Inflammatory macrophage (primary cell): ENCODE data around the gene CD226.
"Not testable (repeated sequence)": the region's sequence is repeated elsewhere in the genome, so short reads cannot be mapped to it uniquely, and the experiment has no call there.

Source experiments
- DNase-seq, 2 donors: peaks; one replicate each; pipeline ENCODE4 v3.0.0-alpha.2; 2020 to 2022

Gene CD226

GRCh38 chr18:69906765-69907164 lies 40.9 kb downstream of the CD226 start:
- DNase-seq: no peak

DNA sequence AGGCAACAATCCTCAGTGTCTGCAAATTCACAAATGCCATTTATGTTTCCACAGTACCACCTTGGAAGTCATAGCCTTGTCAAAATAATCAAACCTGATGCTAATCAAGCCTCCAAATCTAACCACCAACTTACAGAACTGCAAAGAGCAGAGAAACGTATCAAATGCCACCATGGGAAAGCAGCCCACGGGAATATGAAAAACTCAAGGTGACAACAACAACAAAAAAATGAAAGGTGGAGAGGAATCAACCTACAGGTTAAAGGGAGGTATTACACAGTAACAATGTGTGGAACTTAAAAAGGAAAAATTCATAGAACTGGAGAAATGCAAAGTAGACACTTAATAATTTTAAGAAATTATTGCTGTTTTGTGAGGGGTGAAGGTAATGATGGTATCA lies 46.7 kb downstream of the CD226 start:
- DNase-seq: no peak

DNA sequence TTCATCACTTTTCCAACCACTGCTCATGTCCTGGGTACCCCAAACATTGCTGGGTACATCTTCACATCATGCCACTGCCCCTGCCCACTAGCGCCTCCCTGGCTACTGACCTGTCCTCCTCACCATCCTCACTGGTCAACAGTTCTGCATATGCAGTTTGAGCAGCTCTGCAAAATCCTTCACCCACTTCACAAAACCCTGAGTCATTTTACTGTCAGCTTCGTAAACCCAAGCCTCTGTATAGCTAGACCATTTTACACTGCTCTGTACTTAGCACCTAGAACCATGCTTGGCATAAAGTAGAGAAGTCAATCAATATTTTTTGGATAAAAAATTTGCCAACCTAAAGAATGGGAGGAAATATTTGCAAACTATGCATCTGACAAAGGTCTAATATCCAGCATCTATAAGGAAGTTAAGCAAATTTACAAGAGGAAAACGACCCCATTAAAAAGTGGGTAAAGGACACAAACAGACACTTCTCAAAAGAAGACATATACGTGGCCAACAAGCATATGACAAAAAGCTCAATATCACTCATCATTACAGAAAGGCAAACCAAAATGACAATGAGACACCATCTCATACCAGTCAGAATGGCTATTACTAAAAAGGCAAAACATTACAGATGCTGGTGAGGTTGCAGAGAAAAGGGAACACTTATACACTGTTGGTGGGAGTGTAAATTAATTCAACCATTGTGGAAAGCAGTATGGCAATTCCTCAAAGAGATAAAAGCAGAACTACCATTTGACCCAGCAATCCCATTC lies 48.3 kb downstream of the CD226 start:
- DNase-seq: not testable (repeated sequence)

GRCh38 chr18:69898241-69898861 lies 49.3 kb downstream of the CD226 start:
- no peak for DNase-seq

GRCh38 chr18:69897397-69898108 lies 50.1 kb downstream of the CD226 start:
- peak; percentile 4 to 5 for DNase-seq

DNA sequence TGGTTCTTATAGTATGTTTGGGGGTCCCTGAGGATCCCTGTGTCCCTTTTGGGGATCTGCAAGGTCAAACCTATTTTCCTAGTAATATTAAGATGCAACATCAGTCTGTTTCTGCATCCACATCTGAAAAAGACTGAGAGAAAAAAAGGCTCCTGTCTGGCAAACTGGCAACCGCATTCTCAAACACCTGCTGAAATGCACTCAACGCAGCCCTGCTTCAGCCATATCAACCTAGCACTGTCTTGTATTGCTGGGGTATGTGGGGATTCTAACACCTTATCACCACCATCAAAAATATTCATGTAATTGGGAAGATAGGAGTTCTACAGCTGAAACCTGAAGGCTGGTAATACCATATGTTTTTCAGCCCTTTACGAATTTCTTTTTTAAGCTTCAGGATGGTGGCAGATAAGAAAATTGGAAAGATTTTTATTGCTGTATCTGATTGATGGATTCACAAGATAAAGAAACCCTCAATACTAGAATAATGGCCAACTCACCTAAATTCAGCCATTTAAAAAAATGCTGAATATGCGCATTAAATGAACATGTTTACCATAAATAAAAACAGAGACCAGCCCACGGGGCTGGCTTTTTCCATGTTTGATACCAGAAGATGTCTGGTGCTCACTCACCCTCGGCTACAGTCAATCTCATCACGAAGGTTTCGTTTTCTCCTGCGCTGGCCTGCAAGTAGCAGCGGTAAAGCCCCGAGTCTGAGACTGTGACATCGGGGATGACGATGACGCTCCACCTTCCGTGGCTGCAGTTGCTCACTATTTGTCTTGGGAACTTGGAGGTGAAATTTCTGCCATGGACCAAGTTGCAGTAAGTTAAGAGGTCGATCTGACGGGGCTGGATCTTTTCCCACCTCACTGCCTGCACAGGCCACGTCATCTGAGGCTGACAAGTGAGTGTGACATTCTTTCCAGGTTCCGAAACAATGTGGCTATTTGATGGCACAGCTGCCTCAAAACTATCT lies 52.3 kb downstream of the CD226 start:
- no peak for DNase-seq

DNA sequence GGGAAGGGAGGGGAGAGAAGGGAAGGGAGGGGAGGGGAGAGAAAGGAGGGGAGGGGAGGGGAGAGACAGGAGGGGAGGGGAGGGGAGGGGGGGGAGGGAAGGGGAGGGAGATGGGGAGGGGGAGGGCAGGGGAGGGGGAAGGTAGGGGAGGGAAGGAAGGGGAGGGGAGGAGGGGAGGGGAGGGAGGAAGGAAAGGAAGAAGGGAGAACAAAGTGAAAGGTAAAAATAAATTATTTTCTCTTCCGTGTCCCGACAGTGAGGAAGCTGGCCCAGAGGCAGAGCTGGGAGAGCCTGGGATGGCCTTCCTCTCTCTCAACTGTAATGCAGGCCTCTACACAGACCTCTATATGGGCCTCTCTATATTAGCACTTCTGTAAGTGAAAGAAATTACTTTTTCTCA lies 53.2 kb downstream of the CD226 start:
- no peak for DNase-seq

DNA sequence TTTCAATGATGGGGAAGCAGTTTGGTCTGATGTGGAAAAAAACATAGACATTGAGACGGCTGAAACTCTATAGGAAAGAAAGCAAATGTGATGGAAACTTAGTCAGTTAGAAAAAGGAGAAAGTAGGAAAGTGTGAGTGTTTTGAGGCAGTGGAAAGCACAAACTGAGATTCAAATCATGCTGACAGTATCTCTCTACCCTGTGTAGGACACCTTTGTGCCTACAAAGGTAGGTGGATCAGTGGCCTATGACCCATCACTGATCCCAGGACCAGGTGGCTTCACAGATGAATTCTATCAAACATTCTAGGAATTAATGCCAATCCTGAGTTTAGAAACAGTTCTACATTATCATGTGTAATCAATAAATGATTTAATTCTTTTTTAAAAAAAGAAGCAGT lies 57.1 kb downstream of the CD226 start:
- no peak for DNase-seq

DNA sequence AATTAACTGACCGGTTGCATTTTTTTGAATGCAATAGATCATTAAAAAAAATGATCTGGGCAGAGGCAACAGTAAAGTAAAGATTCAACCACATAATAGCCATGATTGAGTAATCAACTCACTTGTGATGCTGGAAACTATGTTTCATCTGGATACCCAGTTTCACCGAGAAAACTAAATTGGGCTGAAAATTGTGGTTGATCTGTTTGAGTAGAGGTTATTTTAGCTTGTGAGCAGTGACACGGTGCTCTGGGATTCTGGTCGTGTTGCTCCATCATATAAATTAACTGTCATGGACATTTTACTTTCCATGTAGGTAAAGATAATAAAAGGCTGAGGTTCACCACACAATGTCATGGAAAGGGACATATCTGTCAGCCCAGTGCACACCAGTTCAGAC lies 58.7 kb downstream of the CD226 start:
- no peak for DNase-seq

GRCh38 chr18:69887256-69887655 lies 60.4 kb downstream of the CD226 start:
- no peak for DNase-seq

DNA sequence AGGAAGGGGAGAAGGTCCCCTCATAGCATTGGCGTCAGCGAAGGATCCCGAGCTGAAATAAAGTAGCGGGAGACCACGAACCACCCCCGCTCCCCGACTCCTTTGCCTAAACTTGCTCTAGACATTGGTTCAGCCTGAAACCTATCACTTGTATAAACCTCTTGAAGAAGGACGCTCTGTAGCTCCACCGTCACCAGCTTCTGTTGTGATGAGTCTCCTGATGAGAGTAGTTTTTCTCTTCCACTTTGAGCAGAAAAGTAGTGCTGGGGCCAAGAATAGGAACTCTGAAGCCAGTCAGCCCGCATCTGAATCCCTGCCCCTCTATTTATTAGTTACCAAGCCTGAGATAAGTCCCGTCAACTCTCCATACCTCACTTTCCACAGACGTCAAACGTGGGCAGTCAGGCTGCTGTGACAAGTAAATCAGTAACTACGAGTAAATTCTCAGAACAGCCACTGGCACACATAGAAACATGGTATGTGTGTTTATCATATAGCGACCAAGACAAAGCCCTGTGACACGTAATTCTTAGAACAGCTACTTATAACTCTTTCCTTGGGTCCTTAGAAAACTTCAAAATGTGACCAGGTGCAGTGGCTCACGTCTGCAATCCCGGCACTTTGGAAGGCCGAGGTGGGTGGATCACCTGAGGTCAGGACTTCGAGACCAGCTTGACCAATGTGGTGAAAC lies 61.7 kb downstream of the CD226 start:
- no peak for DNase-seq

- no peak for DNase-seq
Observed at GRCh38 chr18:69885355-69885754, 62.3 kb downstream of the CD226 start.

- no peak for DNase-seq
Observed at GRCh38 chr18:69883781-69884180, 63.9 kb downstream of the CD226 start.

DNA sequence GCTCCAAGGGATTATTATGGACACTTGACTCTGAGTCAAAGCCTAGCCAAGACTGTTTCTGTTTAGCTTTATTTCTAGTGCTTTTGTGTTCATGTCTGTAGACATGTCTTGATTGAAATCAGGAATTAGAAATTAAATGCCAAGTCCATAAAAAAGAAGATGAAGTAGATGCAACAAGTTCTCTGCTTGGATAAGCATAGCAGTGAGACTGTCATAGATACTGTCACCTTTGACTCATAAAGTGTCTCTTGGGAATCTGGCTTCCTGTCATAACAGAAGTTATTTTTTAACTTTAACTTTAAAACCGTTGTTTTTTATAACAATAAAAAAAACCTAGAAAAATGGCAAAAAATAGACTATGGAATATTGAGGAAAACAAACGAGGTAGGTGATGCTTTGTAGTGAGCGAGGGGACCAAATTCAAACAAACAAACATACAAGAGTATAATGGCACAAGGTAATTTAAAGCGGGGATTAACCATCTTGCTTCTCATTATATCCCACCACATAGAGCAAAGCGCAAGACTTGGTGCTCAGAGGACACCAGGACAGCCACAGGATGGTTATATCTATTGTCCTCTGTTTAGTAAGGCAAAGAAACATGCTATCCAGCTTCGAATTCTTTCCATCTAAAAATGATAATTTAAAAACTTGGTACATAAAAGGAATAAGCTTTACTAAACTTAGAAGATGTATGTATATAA lies 64.6 kb downstream of the CD226 start:
- DNase-seq: no peak

GRCh38 chr18:69880083-69880482 lies 67.6 kb downstream of the CD226 start:
- DNase-seq: no peak

DNA sequence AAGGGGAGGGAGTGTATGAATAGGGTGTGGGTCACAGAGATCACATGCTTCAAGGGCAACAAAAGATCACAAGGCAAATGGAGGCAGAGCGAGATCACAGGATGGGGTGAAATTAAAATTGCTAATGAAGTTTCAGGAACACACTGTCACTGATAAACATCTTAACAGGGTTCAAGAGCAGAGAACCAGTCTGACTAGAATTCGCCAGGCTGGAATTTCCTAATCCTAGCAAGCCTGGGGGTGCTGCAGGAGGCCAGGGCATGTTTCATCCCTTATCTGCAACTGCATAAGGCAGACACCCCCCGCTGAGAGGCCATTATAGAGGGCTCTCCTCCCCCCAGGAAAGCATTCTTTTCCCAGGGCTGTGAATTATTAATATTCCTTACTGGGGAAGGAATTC lies 68.6 kb downstream of the CD226 start:
- not testable (repeated sequence) for DNase-seq

GRCh38 chr18:69878213-69878933 lies 69.3 kb downstream of the CD226 start:
- DNase-seq: no peak

DNA sequence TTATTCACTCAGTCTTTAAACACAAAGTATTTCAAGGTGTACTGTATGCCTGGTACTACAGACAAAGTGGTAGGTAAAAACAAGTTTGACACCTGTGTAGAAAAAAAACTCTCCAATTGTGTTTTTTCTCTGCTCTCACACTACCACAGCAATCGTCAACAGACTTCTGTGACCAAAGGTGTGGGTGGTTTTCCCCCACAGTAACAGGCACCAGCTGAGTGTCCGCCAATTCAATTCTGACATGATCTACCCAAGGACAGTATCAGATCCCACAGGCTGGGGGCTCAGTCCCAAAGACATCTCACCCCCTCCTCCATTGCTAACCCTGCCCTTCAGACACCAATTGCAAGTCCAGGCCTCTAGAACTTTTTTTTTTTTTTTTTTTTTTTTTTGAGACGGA lies 71.2 kb downstream of the CD226 start:
- no peak for DNase-seq

GRCh38 chr18:69874058-69874457 lies 73.6 kb downstream of the CD226 start:
- DNase-seq: no peak

GRCh38 chr18:69872661-69873060 lies 75.0 kb downstream of the CD226 start:
- DNase-seq: no peak

- no peak for DNase-seq
Observed at GRCh38 chr18:69871363-69871762, 76.3 kb downstream of the CD226 start.
